Activated naive CD4-positive, alpha-beta T cell treated with Interleukin-2 at 50 U/mL for 16 hours (primary cell): ENCODE measurements around the gene SPARCL1.
"Not testable (repeated sequence)": the region's sequence is repeated elsewhere in the genome, so short reads cannot be mapped to it uniquely, and the experiment has no call there.

Source experiments
- DNase-seq: peaks from one replicate; pipeline ENCODE4 v3.0.0-alpha.2; 2020

The SPARCL1 gene

GRCh38 chr4:87499403-87500091 is 29.6 kb downstream of the SPARCL1 start:
- DNase-seq: no peak

- DNase-seq: no peak
These were observed 30.7 kb downstream of the SPARCL1 start for GRCh38 chr4:87498446-87498900.

DNA sequence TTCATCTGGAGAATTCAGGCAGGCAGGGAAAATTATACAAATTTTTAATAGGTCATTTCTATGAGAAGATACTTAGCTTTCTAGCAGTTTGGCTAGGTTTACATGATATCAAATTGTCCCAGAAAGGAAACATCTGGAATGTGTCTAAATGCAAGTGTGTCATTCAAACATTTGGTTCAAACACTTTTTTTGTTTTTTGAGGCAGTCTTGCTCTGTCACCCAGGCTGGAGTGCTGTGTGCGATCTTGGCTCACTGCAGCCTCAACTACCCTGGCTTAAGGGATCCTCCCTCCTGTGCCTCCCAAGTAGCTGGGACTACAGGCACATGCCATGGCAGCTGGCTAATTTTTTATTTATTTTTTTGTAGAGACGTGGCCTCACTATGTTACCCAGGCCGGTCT is 31.6 kb downstream of the SPARCL1 start:
- no peak for DNase-seq

DNA sequence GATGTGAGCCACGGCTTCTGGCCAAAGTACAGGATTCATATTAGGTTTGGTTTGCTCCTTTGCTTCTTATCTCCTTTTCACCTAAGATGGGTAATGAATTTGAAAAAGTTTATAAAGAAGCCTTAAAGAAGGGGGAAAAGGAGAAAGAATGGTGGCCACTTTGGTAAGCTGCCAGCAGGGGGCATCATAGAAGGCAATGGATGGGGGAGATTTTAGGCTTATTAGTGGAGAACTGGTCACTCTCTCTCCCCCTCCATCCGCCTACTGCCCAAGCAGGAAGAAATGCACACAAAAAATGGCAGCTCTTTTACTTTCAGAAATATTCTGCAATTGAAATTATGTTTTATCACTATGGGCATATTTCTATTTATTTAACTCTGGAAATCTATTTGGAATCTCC is 32.0 kb downstream of the SPARCL1 start:
- DNase-seq: no peak

- DNase-seq: no peak
These were observed 36.1 kb downstream of the SPARCL1 start for GRCh38 chr4:87493115-87493514.

DNA sequence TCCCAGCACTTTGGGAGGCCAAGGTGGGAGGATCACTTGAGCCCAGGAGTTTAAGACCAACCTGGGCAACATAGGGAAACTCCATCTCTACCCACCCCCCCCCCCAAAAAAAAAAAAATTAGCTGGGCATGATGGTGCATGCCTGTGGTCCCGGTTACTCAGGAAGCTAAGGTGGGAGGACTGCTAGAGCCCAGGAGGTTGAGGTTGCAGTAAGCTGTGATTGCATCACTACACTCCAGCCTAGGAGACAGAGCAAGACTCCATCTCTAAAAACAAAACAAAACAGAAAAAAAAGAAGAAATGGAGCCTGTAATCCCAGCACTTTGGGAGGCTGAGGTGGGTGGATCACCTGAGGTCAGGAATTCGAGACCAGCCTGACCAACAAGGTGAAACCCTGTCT is 37.3 kb downstream of the SPARCL1 start:
- not testable (repeated sequence) for DNase-seq

DNA sequence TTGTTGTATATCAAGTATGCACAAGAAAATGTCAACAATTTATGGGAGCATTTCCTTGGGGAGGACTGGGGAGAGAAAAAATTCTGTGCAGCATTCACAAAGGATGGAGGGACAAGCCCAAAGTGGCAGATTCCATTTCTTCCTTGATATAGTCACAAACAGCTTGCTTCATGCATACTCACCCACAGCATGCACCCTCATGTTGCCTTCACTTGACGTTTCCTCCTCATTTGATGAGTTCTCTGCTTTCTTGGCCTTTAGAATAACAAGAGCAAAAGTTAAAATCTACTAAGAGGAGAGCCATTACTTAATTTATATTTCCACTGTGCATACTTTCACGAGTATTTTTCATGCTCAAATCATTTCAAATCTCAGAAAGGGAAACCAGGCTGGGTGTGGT is 37.7 kb downstream of the SPARCL1 start:
- DNase-seq: no peak

DNA sequence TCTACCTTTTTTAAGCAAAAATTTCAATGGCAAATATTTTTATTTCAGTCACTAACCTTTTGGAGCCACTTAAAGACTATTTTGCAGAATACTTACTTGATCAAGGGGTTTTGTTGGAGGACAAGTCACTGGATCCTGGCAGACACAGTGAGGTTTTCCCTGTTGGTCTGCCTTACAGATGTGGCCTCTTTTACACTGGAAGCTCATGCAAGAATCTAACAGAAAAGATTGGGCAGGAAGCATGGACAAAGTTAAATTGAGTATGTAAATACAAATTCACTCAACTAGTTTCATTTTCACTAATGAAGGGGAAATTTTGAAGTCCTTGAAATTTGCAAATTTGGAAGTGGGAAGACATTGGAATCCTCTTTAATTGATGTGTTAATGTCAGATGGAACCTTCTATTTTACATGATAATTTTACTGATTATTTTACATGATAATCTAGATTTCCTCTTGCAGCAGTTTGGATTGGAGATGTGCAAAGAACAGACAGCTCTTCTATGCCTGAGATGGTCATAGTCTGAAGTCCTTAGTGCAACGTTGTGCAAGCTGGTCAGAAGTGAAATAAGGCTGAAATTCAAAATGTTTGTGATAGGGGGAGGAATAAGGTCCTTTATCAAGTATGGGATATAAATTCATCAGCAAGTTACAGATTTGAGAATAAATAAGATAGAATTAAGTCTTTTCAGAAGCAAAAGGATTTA is 38.4 kb downstream of the SPARCL1 start:
- no peak for DNase-seq

DNA sequence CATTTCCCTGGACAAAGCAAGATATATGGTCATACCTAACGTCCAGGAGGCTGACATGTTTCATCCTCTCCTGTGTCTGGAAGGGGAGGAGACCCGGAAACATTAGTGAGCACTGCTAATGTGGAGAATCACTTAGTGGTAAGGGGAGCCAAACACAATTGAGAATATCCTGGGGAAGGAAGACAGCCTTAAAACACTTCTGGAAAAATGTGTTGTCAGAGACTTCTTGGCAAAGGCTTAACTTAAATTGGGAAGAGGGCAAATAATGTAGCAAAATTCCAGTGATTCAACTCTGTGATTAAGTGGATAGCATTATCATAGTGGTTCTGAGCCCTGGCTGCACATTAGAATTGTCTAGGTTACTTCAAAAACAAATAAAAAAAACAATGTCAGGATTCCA is 39.5 kb downstream of the SPARCL1 start:
- no peak for DNase-seq

DNA sequence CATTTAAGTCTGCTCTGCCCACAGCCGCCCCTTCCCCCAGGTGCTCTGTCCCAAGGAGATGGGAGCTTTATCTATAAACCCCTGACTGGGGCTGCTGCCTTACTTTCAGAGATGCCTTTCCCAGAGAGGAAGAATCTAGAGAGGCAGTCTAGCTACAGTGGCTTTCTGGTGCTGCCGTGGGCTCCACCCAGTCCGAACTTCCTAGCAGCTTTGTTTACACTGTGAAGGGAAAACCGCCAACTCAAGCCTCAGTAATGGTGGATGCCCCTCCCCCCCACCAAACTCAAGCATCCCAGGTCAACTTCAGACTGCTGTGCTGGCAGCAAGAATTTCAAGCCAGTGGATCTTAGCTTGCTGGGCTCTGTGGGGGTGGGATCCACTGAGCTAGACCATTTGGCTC is 40.5 kb downstream of the SPARCL1 start:
- not testable (repeated sequence) for DNase-seq

DNA sequence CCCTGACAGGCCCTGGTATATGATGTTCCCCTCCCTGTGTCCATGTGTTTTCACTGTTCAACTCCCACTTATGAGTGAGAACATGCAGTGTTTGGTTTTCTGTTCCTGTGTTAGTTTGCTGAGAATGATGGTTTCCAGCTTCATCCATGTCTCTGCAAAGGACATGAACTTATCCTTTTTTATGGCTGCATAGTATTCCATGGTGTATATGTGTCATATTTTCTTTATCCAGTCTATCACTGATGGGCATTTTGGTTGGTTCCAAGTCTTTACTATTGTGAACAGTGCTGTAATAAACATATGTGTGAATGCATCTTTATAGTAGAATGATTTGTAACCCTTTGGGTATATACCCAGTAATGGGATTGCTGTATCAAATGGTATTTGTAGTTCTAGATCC is 45.9 kb downstream of the SPARCL1 start:
- not testable (repeated sequence) for DNase-seq

- no peak for DNase-seq
These were observed 47.8 kb downstream of the SPARCL1 start for GRCh38 chr4:87481377-87481776.

- DNase-seq: no peak
These were observed 50.4 kb downstream of the SPARCL1 start for GRCh38 chr4:87478732-87479250.

DNA sequence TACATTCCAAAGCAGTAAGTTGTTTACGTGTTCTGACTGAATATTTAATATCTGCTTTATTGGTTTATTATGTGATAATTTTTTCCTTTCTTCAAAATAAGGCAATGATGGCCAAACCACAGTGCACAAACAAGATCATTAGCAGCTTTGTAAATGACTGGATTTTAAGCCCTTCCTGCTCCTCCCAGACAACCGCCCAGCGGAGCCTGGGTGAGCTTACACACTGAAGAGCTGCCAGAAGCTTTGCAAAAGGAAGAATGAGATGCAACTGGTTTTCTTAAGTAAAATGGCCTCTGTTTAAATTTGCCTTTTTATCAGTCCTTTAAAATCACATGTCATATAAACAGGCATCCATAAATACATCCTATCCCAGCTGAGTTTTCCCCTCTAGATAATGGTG is 52.2 kb downstream of the SPARCL1 start:
- DNase-seq: no peak

DNA sequence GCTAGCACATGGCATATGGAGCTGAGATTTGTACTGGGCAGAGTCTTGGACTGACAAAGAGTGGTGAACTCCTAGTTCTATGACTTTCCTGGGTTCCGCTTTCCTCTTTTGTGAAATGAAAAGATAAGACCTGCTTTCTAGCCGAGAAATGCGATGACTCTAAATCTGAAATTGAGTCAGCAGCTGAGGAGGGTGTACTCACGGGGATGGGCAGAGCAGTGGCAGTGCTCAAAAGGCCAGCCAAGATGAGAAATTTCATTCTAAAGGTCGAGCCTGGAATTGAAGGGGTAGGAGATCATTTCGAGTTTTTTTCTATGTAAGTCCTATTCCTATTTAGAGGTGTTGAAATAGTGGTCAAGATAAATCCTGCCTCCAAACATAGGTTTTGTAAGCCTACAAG is 59.8 kb downstream of the SPARCL1 start:
- no peak for DNase-seq

DNA sequence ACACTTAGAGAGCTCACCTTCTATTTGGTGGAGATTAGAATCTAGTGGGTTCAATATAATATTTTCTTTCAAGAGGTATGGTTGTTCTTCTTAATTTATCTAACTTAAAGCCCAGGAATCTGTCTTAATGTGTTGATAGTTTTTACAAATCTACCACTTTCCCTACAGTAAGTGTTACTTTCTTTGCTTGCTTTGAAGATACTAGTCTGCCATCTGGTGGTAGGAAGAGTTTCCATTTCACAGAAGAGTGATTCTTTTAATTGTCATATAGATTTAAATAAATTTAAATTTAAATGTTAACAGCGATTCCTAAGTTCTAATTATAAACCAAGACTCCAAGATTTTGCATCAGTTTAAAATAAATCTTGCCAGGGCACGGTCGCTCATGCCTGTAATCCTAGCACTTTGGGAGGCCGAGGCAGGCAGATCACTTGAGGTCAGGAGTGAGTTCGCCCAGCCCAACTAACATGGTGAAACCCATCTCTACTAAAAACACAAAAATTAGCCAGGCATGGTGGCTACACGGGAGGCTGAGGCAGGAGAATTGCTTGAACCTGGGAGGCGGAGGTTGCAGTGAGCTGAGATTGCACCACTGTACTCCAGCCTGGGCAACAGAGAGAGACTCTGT is 63.3 kb downstream of the SPARCL1 start:
- DNase-seq: no peak

DNA sequence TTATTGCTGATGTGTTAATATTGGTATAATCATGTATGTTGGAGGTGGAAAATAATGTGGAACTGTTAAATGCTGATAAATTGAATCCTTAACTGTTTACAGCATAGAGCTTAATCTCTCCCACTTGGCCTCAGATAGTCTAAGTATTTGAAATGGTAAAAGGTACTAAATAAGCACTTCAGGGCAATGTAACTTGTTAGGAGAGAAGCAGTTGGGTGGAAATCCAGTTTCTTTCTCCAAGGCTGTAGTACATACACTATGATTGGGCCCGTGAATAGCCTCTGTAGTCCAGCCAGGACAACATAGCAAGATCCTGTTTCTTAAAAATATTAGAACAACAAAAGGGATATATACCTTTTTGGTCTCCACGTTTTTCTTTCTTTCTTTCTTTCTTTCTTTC is 67.1 kb downstream of the SPARCL1 start:
- no peak for DNase-seq

GRCh38 chr4:87461281-87461700 is 67.9 kb downstream of the SPARCL1 start:
- no peak for DNase-seq

GRCh38 chr4:87458913-87459312 is 70.3 kb downstream of the SPARCL1 start:
- no peak for DNase-seq

GRCh38 chr4:87451537-87451936 is 77.6 kb downstream of the SPARCL1 start:
- no peak for DNase-seq

DNA sequence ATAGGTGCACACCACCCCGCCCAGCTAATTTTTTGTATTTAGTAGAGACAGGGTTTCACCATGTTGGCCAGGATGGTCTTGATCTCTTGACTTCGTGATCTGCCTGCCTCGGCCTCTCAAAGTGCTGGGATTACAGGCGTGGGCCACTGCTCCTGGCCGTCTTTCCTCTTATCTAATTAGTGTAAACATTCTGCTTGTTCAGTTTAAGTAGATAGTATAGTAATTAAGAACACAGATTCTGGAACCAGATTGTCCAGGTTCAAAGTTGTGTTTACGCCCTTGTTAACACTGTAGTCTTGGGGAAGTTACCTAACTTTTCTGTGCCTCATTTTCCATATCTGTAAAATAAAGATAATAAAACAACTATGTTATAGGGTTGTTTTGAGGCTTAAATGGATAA is 82.8 kb downstream of the SPARCL1 start:
- DNase-seq: not testable (repeated sequence)

DNA sequence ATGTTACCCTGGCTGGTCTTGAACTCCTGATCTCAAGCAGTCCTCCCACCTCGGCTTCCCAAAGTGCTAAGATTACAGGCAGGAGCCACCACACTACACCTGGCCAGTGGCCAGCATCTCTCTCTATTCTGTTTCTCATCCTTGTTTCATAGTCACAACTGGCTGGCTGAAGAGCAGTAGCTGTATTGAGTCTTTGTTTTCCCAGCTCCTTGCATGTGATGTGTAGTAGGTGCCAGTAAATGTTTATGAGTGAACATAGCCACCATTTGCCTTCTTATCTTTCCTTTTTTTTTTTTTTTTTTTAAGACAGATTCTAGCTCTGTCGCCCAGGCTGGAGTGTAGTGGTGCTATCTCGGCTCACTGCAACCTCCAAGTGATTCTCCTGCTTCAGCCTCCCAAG is 83.2 kb downstream of the SPARCL1 start:
- DNase-seq: no peak

- no peak for DNase-seq
These were observed 84.4 kb downstream of the SPARCL1 start for GRCh38 chr4:87444741-87445140.

DNA sequence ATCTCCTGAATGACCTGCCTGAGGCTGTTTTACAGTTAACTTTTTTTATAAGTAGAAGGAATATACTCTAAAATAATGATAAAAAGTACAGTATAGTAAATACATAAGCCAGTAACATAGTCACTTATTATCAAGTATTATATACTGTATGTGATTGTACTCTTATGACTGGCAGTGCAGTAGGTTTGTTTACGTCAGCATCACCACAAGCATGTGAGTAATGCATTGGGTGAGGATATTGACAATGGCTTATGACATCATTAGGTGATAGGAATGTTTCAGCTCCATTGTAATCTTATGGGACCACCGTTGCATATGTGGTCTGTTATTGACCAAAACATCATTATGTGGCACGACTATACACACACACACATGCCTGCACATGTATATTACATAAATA is 86.3 kb downstream of the SPARCL1 start:
- DNase-seq: no peak
